BJ (cell line): ENCODE data around the gene PCNT. TPM values are rescaled to one million over a fixed set of nuclear protein-coding genes. Genes with fewer than 3 reads are reported as not detected.

Source experiments
- CTCF ChIA-PET: fragments of 350-600 bp; formaldehyde crosslinking; extraction: SDS; loops from one replicate; lab custom pipeline; 2021; ENCODE audit warnings: antibody characterized with exemption, inconsistent platforms; lab: Yijun Ruan, JAX
- POLR2A ChIA-PET: fragments of 300-600 bp; sonication (Branson Sonifier 250); formaldehyde crosslinking; extraction: SDS; loops from one replicate; lab custom pipeline; 2021; ENCODE audit warnings: antibody characterized with exemption; lab: Charles Lee
- DNase-seq: peaks from one replicate; pipeline ENCODE4 v3.0.0-alpha.2; 2011; ENCODE audit warnings: low read depth
- H3K27me3 ChIP-seq: 2 replicates; pipeline ENCODE4 v1.6.0; 2011; ENCODE audit warnings: low read length; ENCODE audit not compliant: control insufficient read depth, insufficient read depth
- H3K36me3 ChIP-seq: 2 replicates; pipeline ENCODE4 v1.5.1; 2011; ENCODE audit warnings: low read length; ENCODE audit not compliant: control insufficient read depth, insufficient read depth
- H3K4me3 ChIP-seq: 2 replicates; pipeline ENCODE4 v1.5.1; 2011; ENCODE audit warnings: low read depth, mild to moderate bottlenecking, control low read depth, low read length
- polyA plus RNA-seq: library from polyadenylated mRNA; depleted of rRNA; stranded (reverse); fragments of >200 nt; gene quantifications from 2 replicates; pipeline ENCODE4 v1.2.3, GENCODE V29; 2011
- TF ChIP-seq, protein P1 (sequence below): IDR thresholded peaks from 2 replicates; pipeline ENCODE4 v1.5.1; 2011; ENCODE audit warnings: low read depth, mild to moderate bottlenecking, control low read depth, inconsistent platforms, low read length, moderate library complexity; ENCODE audit not compliant: insufficient read depth

Gene PCNT
- polyA plus RNA-seq, 1 experiment = 11.0 TPM

GRCh38 chr21:46381541-46381940, 57.6 kb downstream of the PCNT start:
- ChIA-PET CTCF (interaction anchor here (0.6 kb wide), 1 partner anchor 234 kb away, joined by 6 read pairs; no protein-coding TSS in a partner anchor), POLR2A (no interaction called here)
- no peak for DNase-seq
- Histone ChIP-seq H3K4me3 (no peak overlapping the region), H3K36me3 (peaks cover 4% of the 10 kb centered on the region; the same call in 1 of the 2 replicates), H3K27me3 (no peaks in the 10 kb centered on the region)
- TF ChIP-seq, protein P1, sequence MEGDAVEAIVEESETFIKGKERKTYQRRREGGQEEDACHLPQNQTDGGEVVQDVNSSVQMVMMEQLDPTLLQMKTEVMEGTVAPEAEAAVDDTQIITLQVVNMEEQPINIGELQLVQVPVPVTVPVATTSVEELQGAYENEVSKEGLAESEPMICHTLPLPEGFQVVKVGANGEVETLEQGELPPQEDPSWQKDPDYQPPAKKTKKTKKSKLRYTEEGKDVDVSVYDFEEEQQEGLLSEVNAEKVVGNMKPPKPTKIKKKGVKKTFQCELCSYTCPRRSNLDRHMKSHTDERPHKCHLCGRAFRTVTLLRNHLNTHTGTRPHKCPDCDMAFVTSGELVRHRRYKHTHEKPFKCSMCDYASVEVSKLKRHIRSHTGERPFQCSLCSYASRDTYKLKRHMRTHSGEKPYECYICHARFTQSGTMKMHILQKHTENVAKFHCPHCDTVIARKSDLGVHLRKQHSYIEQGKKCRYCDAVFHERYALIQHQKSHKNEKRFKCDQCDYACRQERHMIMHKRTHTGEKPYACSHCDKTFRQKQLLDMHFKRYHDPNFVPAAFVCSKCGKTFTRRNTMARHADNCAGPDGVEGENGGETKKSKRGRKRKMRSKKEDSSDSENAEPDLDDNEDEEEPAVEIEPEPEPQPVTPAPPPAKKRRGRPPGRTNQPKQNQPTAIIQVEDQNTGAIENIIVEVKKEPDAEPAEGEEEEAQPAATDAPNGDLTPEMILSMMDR = no peak

GRCh38 chr21:46384556-46384955, 60.6 kb downstream of the PCNT start:
- Histone ChIP-seq H3K36me3 (peaks cover 5% of the 10 kb centered on the region), H3K4me3 (no peak overlapping the region), H3K27me3 (no peaks in the 10 kb centered on the region)
- ChIA-PET CTCF (no interaction called here), POLR2A (no interaction called here)
- TF ChIP-seq, protein P1 = no peak
- no peak for DNase-seq

GRCh38 chr21:46385846-46386733, 62.1 kb downstream of the PCNT start:
- TF ChIP-seq, protein P1 = no peak
- no peak overlapping the region for H3K4me3 ChIP-seq
- no peak for DNase-seq
- POLR2A ChIA-PET = no interaction called here
- no peaks in the 10 kb centered on the region for H3K27me3 ChIP-seq
- peaks cover 5% of the 10 kb centered on the region for H3K36me3 ChIP-seq
- CTCF ChIA-PET = no interaction called here

- peaks cover 5% of the 10 kb centered on the region for H3K36me3 ChIP-seq
- H3K27me3 ChIP-seq = no peaks in the 10 kb centered on the region
- DNase-seq = no peak
- POLR2A ChIA-PET = no interaction called here
- no peak overlapping the region for H3K4me3 ChIP-seq
- TF ChIP-seq, protein P1 = no peak
- CTCF ChIA-PET = no interaction called here
Measured at GRCh38 chr21:46386734-46387088, 62.8 kb downstream of the PCNT start.

- DNase-seq = no peak
- no peaks in the 10 kb centered on the region for H3K27me3 ChIP-seq
- TF ChIP-seq, protein P1 = no peak
- H3K4me3 ChIP-seq = no peak overlapping the region
- ChIA-PET CTCF (no interaction called here), POLR2A (no interaction called here)
- peaks cover 5% of the 10 kb centered on the region for H3K36me3 ChIP-seq
Measured at GRCh38 chr21:46388206-46388880, 64.4 kb downstream of the PCNT start.
